ENCODE measurements around the gene EXOC7. TPM values are rescaled to one million over a fixed set of nuclear protein-coding genes. Genes with fewer than 3 reads are reported as not detected.

EXOC7 gene
- total and polyA plus RNA-seq, 2 donors (not counting 1 experiment from before 2014, with no cell fraction given), result 66.8 to 88.8 TPM

- H3K4me3 ChIP-seq (replicated peaks in 1 of 4; ENCODE audit: control extremely low read depth in 1 of 4, insufficient read depth in 1 of 4, low read depth in 3 of 4, low read length in 4 of 4), result no peak overlapping the region
- H3K4me1 ChIP-seq (ENCODE audit: control insufficient read depth, extremely low read depth, insufficient read depth, low read length), result peaks cover 2% of the 10 kb centered on the region
- H3K9ac ChIP-seq (ENCODE audit: insufficient read depth, low read length), result no peak overlapping the region
- no peaks in the 10 kb centered on the region for H4K20me1 ChIP-seq (ENCODE audit: control insufficient read depth, extremely low read depth, insufficient read depth, low read length)
- no peaks in the 10 kb centered on the region for H3K27me3 ChIP-seq (ENCODE audit: control insufficient read depth, insufficient read depth, low read length)
- TF ChIP-seq EZH2 (IDR thresholded peaks at IDR 0.05; ENCODE audit: low read length, missing control alignments), result no peak
- no peak for TF ChIP-seq CTCF (conservative IDR thresholded peaks at IDR 0.05 in 1 of 2, IDR thresholded peaks at IDR 0.05 in 1 of 2; ENCODE audit: low read depth in 1 of 2, low read length in 2 of 2)
- peaks cover 2% of the 10 kb centered on the region for H3K79me2 ChIP-seq (ENCODE audit: control insufficient read depth, insufficient read depth, low read length)
- no peak overlapping the region for H3K27ac ChIP-seq (ENCODE audit: insufficient read depth, low read length)
- no peak overlapping the region for H2AFZ ChIP-seq (ENCODE audit: low read length)
- H3K9me3 ChIP-seq (ENCODE audit: control insufficient read depth, insufficient read depth, low read depth, low read length), result no peaks in the 10 kb centered on the region
- peak in 1 of 2 donors; percentile 62 for DNase-seq (ENCODE audit: low read depth in 2 of 2)
- no peak overlapping the region for H3K4me2 ChIP-seq (ENCODE audit: extremely low read depth, insufficient read depth, low read length)
- H3K36me3 ChIP-seq (ENCODE audit: control insufficient read depth, insufficient read depth, low read length), result peaks cover 8% of the 10 kb centered on the region
These were observed 52.8 kb downstream of the EXOC7 start for GRCh38 chr17:76050538-76051467.

GRCh38 chr17:76049836-76050537, 53.6 kb downstream of the EXOC7 start:
- H3K36me3 ChIP-seq (ENCODE audit: control insufficient read depth, insufficient read depth, low read length), result peaks cover 13% of the 10 kb centered on the region
- no peak overlapping the region for H3K4me3 ChIP-seq (replicated peaks in 1 of 4; ENCODE audit: control extremely low read depth in 1 of 4, insufficient read depth in 1 of 4, low read depth in 3 of 4, low read length in 4 of 4)
- H3K4me2 ChIP-seq (ENCODE audit: extremely low read depth, insufficient read depth, low read length), result no peak overlapping the region
- H3K9me3 ChIP-seq (ENCODE audit: control insufficient read depth, insufficient read depth, low read depth, low read length), result no peaks in the 10 kb centered on the region
- H3K27ac ChIP-seq (ENCODE audit: insufficient read depth, low read length), result no peak overlapping the region
- no peak for DNase-seq (ENCODE audit: low read depth in 2 of 2)
- no peak overlapping the region for H2AFZ ChIP-seq (ENCODE audit: low read length)
- no peaks in the 10 kb centered on the region for H3K27me3 ChIP-seq (ENCODE audit: control insufficient read depth, insufficient read depth, low read length)
- peaks cover 2% of the 10 kb centered on the region for H3K79me2 ChIP-seq (ENCODE audit: control insufficient read depth, insufficient read depth, low read length)
- H3K9ac ChIP-seq (ENCODE audit: insufficient read depth, low read length), result no peak overlapping the region
- peaks cover 2% of the 10 kb centered on the region for H3K4me1 ChIP-seq (ENCODE audit: control insufficient read depth, extremely low read depth, insufficient read depth, low read length)
- TF ChIP-seq CTCF (conservative IDR thresholded peaks at IDR 0.05 in 1 of 2, IDR thresholded peaks at IDR 0.05 in 1 of 2; ENCODE audit: low read depth in 1 of 2, low read length in 2 of 2) (no peak), EZH2 (IDR thresholded peaks at IDR 0.05; ENCODE audit: low read length, missing control alignments) (no peak)
- no peaks in the 10 kb centered on the region for H4K20me1 ChIP-seq (ENCODE audit: control insufficient read depth, extremely low read depth, insufficient read depth, low read length)

- H3K9ac ChIP-seq (ENCODE audit: insufficient read depth, low read length), result no peak overlapping the region
- H3K9me3 ChIP-seq (ENCODE audit: control insufficient read depth, insufficient read depth, low read depth, low read length), result no peaks in the 10 kb centered on the region
- no peak overlapping the region for H3K4me2 ChIP-seq (ENCODE audit: extremely low read depth, insufficient read depth, low read length)
- H4K20me1 ChIP-seq (ENCODE audit: control insufficient read depth, extremely low read depth, insufficient read depth, low read length), result no peaks in the 10 kb centered on the region
- no peak overlapping the region for H3K4me3 ChIP-seq (replicated peaks in 1 of 4; ENCODE audit: control extremely low read depth in 1 of 4, insufficient read depth in 1 of 4, low read depth in 3 of 4, low read length in 4 of 4)
- TF ChIP-seq CTCF (conservative IDR thresholded peaks at IDR 0.05 in 1 of 2, IDR thresholded peaks at IDR 0.05 in 1 of 2; ENCODE audit: low read depth in 1 of 2, low read length in 2 of 2) (no peak), EZH2 (IDR thresholded peaks at IDR 0.05; ENCODE audit: low read length, missing control alignments) (no peak)
- H3K27ac ChIP-seq (ENCODE audit: insufficient read depth, low read length), result no peak overlapping the region
- no peaks in the 10 kb centered on the region for H3K27me3 ChIP-seq (ENCODE audit: control insufficient read depth, insufficient read depth, low read length)
- peaks cover 14% of the 10 kb centered on the region for H3K36me3 ChIP-seq (ENCODE audit: control insufficient read depth, insufficient read depth, low read length)
- H2AFZ ChIP-seq (ENCODE audit: low read length), result no peak overlapping the region
- H3K4me1 ChIP-seq (ENCODE audit: control insufficient read depth, extremely low read depth, insufficient read depth, low read length), result peaks cover 2% of the 10 kb centered on the region
- H3K79me2 ChIP-seq (ENCODE audit: control insufficient read depth, insufficient read depth, low read length), result peaks cover 2% of the 10 kb centered on the region
- DNase-seq (ENCODE audit: low read depth in 2 of 2), result no peak
These were observed 54.3 kb downstream of the EXOC7 start for GRCh38 chr17:76049239-76049638.

Measured in fibroblast of lung (primary cell).